ENCODE data around the gene ZNF865.

The ZNF865 gene

GRCh38 chr19:55616395-55616875, 11.0 kb downstream of the ZNF865 start:
- Histone ChIP-seq H3K36me3 (ENCODE audit: control insufficient read depth, insufficient read depth, low read length) (peaks cover 27% of the 10 kb centered on the region), H3K4me3 (ENCODE audit: low read length) (no peak overlapping the region), H3K27ac (ENCODE audit: low read length) (no peak overlapping the region), H3K27me3 (ENCODE audit: control insufficient read depth, insufficient read depth, low read length) (no peaks in the 10 kb centered on the region), H3K4me1 (ENCODE audit: control insufficient read depth, insufficient read depth, low read length) (no peaks in the 10 kb centered on the region), H3K9me3 (ENCODE audit: control insufficient read depth, insufficient read depth, low read length) (no peaks in the 10 kb centered on the region)
- no peak for DNase-seq (ENCODE audit: low read depth, low spot score)
- no CpG with 5 or more reads among the region's 38 CpGs for WGBS (ENCODE audit: insufficient coverage, insufficient read length)

- Histone ChIP-seq H3K27ac (ENCODE audit: low read length) (no peak overlapping the region), H3K4me1 (ENCODE audit: control insufficient read depth, insufficient read depth, low read length) (no peaks in the 10 kb centered on the region), H3K27me3 (ENCODE audit: control insufficient read depth, insufficient read depth, low read length) (no peaks in the 10 kb centered on the region), H3K9me3 (ENCODE audit: control insufficient read depth, insufficient read depth, low read length) (no peaks in the 10 kb centered on the region), H3K4me3 (ENCODE audit: low read length) (no peak overlapping the region), H3K36me3 (ENCODE audit: control insufficient read depth, insufficient read depth, low read length) (peaks cover 27% of the 10 kb centered on the region)
- DNase-seq (ENCODE audit: low read depth, low spot score), result no peak
- no CpG with 5 or more reads among the region's 8 CpGs for WGBS (ENCODE audit: insufficient coverage, insufficient read length)
Observed at GRCh38 chr19:55617426-55617825, 12.0 kb downstream of the ZNF865 start.

GRCh38 chr19:55618426-55618825, 13.0 kb downstream of the ZNF865 start:
- Histone ChIP-seq H3K36me3 (ENCODE audit: control insufficient read depth, insufficient read depth, low read length) (peaks cover 27% of the 10 kb centered on the region), H3K4me1 (ENCODE audit: control insufficient read depth, insufficient read depth, low read length) (no peaks in the 10 kb centered on the region), H3K9me3 (ENCODE audit: control insufficient read depth, insufficient read depth, low read length) (no peaks in the 10 kb centered on the region), H3K27ac (ENCODE audit: low read length) (no peak overlapping the region), H3K4me3 (ENCODE audit: low read length) (no peak overlapping the region), H3K27me3 (ENCODE audit: control insufficient read depth, insufficient read depth, low read length) (no peaks in the 10 kb centered on the region)
- WGBS (ENCODE audit: insufficient coverage, insufficient read length), result no CpG with 5 or more reads among the region's 7 CpGs
- no peak for DNase-seq (ENCODE audit: low read depth, low spot score)

GRCh38 chr19:55619286-55619685, 13.8 kb downstream of the ZNF865 start:
- Histone ChIP-seq H3K4me1 (ENCODE audit: control insufficient read depth, insufficient read depth, low read length) (no peaks in the 10 kb centered on the region), H3K27ac (ENCODE audit: low read length) (no peak overlapping the region), H3K4me3 (ENCODE audit: low read length) (no peak overlapping the region), H3K36me3 (ENCODE audit: control insufficient read depth, insufficient read depth, low read length) (peaks cover 22% of the 10 kb centered on the region), H3K27me3 (ENCODE audit: control insufficient read depth, insufficient read depth, low read length) (no peaks in the 10 kb centered on the region), H3K9me3 (ENCODE audit: control insufficient read depth, insufficient read depth, low read length) (no peaks in the 10 kb centered on the region)
- WGBS (ENCODE audit: insufficient coverage, insufficient read length), result no CpG with 5 or more reads among the region's 3 CpGs
- DNase-seq (ENCODE audit: low read depth, low spot score), result no peak

GRCh38 chr19:55620410-55621204, 15.2 kb downstream of the ZNF865 start:
- H3K4me3 ChIP-seq (ENCODE audit: low read length), result no peak overlapping the region
- H3K4me1 ChIP-seq (ENCODE audit: control insufficient read depth, insufficient read depth, low read length), result no peaks in the 10 kb centered on the region
- H3K36me3 ChIP-seq (ENCODE audit: control insufficient read depth, insufficient read depth, low read length), result peaks cover 11% of the 10 kb centered on the region
- no peak overlapping the region for H3K27ac ChIP-seq (ENCODE audit: low read length)
- no CpG with 5 or more reads among the region's 12 CpGs for WGBS (ENCODE audit: insufficient coverage, insufficient read length)
- H3K27me3 ChIP-seq (ENCODE audit: control insufficient read depth, insufficient read depth, low read length), result no peaks in the 10 kb centered on the region
- H3K9me3 ChIP-seq (ENCODE audit: control insufficient read depth, insufficient read depth, low read length), result no peaks in the 10 kb centered on the region
- no peak for DNase-seq (ENCODE audit: low read depth, low spot score)

GRCh38 chr19:55621205-55621672, 15.8 kb downstream of the ZNF865 start:
- no peak for DNase-seq (ENCODE audit: low read depth, low spot score)
- no peaks in the 10 kb centered on the region for H3K9me3 ChIP-seq (ENCODE audit: control insufficient read depth, insufficient read depth, low read length)
- no peak overlapping the region for H3K4me3 ChIP-seq (ENCODE audit: low read length)
- no CpG with 5 or more reads among the region's 9 CpGs for WGBS (ENCODE audit: insufficient coverage, insufficient read length)
- no peaks in the 10 kb centered on the region for H3K4me1 ChIP-seq (ENCODE audit: control insufficient read depth, insufficient read depth, low read length)
- no peaks in the 10 kb centered on the region for H3K27me3 ChIP-seq (ENCODE audit: control insufficient read depth, insufficient read depth, low read length)
- no peak overlapping the region for H3K27ac ChIP-seq (ENCODE audit: low read length)
- H3K36me3 ChIP-seq (ENCODE audit: control insufficient read depth, insufficient read depth, low read length), result peaks cover 6% of the 10 kb centered on the region

- no CpG with 5 or more reads among the region's 55 CpGs for WGBS (ENCODE audit: insufficient coverage, insufficient read length)
- no peak overlapping the region for H3K4me3 ChIP-seq (ENCODE audit: low read length)
- no peaks in the 10 kb centered on the region for H3K9me3 ChIP-seq (ENCODE audit: control insufficient read depth, insufficient read depth, low read length)
- DNase-seq (ENCODE audit: low read depth, low spot score), result no peak
- H3K4me1 ChIP-seq (ENCODE audit: control insufficient read depth, insufficient read depth, low read length), result no peaks in the 10 kb centered on the region
- peaks cover 1% of the 10 kb centered on the region for H3K36me3 ChIP-seq (ENCODE audit: control insufficient read depth, insufficient read depth, low read length)
- H3K27me3 ChIP-seq (ENCODE audit: control insufficient read depth, insufficient read depth, low read length), result no peaks in the 10 kb centered on the region
- no peak overlapping the region for H3K27ac ChIP-seq (ENCODE audit: low read length)
Observed at GRCh38 chr19:55621673-55622231, 16.3 kb downstream of the ZNF865 start.

GRCh38 chr19:55622242-55622969, 17.0 kb downstream of the ZNF865 start:
- H3K27me3 ChIP-seq (ENCODE audit: control insufficient read depth, insufficient read depth, low read length), result no peaks in the 10 kb centered on the region
- DNase-seq (ENCODE audit: low read depth, low spot score), result no peak
- no peak overlapping the region for H3K4me3 ChIP-seq (ENCODE audit: low read length)
- no peaks in the 10 kb centered on the region for H3K9me3 ChIP-seq (ENCODE audit: control insufficient read depth, insufficient read depth, low read length)
- no peak overlapping the region for H3K27ac ChIP-seq (ENCODE audit: low read length)
- H3K36me3 ChIP-seq (ENCODE audit: control insufficient read depth, insufficient read depth, low read length), result no peaks in the 10 kb centered on the region; the same call in 1 of the 2 replicates
- WGBS (ENCODE audit: insufficient coverage, insufficient read length), result no CpG with 5 or more reads among the region's 40 CpGs
- H3K4me1 ChIP-seq (ENCODE audit: control insufficient read depth, insufficient read depth, low read length), result no peaks in the 10 kb centered on the region

GRCh38 chr19:55623130-55623529, 17.7 kb downstream of the ZNF865 start:
- WGBS (ENCODE audit: insufficient coverage, insufficient read length), result no CpG with 5 or more reads among the region's 7 CpGs
- H3K4me1 ChIP-seq (ENCODE audit: control insufficient read depth, insufficient read depth, low read length), result no peaks in the 10 kb centered on the region
- no peaks in the 10 kb centered on the region for H3K36me3 ChIP-seq (ENCODE audit: control insufficient read depth, insufficient read depth, low read length)
- no peak for DNase-seq (ENCODE audit: low read depth, low spot score)
- no peak overlapping the region for H3K4me3 ChIP-seq (ENCODE audit: low read length)
- no peaks in the 10 kb centered on the region for H3K9me3 ChIP-seq (ENCODE audit: control insufficient read depth, insufficient read depth, low read length)
- H3K27ac ChIP-seq (ENCODE audit: low read length), result no peak overlapping the region
- H3K27me3 ChIP-seq (ENCODE audit: control insufficient read depth, insufficient read depth, low read length), result no peaks in the 10 kb centered on the region

- H3K9me3 ChIP-seq (ENCODE audit: control insufficient read depth, insufficient read depth, low read length), result no peaks in the 10 kb centered on the region
Observed at GRCh38 chr19:55623561-55623960, 18.1 kb downstream of the ZNF865 start.

More at GRCh38 chr19:55623561-55623960, 18.1 kb downstream of the ZNF865 start:
- no peak overlapping the region for H3K27ac ChIP-seq (ENCODE audit: low read length)
- H3K36me3 ChIP-seq (ENCODE audit: control insufficient read depth, insufficient read depth, low read length), result no peaks in the 10 kb centered on the region
- no peak overlapping the region; the same call in 1 of the 2 replicates for H3K4me3 ChIP-seq (ENCODE audit: low read length)
- DNase-seq (ENCODE audit: low read depth, low spot score), result no peak
- no CpG with 5 or more reads among the region's 7 CpGs for WGBS (ENCODE audit: insufficient coverage, insufficient read length)
- H3K4me1 ChIP-seq (ENCODE audit: control insufficient read depth, insufficient read depth, low read length), result no peaks in the 10 kb centered on the region
- no peaks in the 10 kb centered on the region for H3K27me3 ChIP-seq (ENCODE audit: control insufficient read depth, insufficient read depth, low read length)

Data from iPS DF 6.9 (cell line).